Myocyte (in vitro differentiated cells): ENCODE data around the gene NUP54. TPM values are rescaled to one million over a fixed set of nuclear protein-coding genes. Genes with fewer than 3 reads are reported as not detected.

ENCODE experiments used
- DNase-seq: peaks from one replicate; pipeline ENCODE4 v3.0.0-alpha.2; 2012; ENCODE audit warnings: low read depth
- total RNA-seq: library from RNA; depleted of rRNA; stranded (reverse); fragments of >200 nt; gene quantifications from 2 replicates; pipeline ENCODE4 v1.2.3, GENCODE V29; 2014

The NUP54 gene
- total RNA-seq, 1 donor from 2014 or later, result 19.4 TPM

- peak; percentile 67 for DNase-seq
These were observed 73.7 kb downstream of the NUP54 start, which contains the start of gene ART3 for GRCh38 chr4:76074468-76074867. Gene ART3 (plus strand): TSS chr4:76074709. CDS start chr4:76075890, 1,181 bp downstream.

GRCh38 chr4:76072760-76073159 is 75.4 kb downstream of the NUP54 start:
- DNase-seq, result no peak

DNA sequence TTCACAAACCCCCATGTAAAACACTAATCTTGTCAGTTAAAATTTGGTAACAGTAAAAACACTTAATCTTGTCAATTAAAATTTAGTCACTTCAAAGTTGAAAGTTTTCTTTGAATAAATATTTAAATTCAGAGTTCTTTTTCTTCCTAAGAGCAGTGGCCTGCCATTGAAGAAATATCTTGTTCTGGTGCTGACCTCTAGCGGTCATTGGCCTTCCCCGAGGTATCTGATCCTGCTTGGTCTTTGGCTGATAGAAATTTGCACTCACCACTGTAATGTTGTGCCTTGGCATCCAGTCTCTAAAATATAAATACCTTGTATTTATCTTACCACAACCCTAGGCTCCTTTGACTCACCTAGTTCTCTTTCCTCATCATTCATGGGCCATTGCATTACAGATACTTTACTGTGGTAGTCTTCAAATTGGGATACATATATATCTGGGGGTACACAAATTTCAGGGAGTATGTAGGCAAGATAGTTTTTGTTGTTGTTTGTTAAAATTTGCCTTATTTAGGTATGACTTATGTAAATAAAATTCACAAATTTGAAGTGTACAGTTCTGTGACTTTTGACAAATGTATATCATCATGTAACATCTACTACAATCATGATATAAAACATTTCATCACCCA is 80.4 kb downstream of the NUP54 start:
- DNase-seq, result peak; percentile 83

DNA sequence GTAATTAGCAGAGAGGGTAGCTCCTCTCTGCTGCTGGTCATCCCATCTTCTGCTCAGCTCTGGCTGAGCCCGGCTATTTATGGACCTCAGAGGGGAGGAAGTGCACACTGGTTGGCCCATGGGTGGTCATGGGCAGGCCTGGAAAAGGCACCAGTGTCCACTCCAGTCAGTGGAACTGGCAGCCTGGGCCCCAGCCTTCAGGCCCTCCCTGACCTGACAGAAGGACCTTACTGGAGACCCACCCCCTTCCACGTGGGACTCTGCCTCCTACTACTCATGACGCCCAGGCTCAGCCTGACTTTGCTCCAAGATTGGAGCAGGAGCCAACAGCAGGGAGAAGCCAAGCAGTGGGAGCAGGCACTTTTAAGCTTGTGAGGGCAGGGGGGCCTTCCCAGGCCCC is 81.7 kb downstream of the NUP54 start:
- DNase-seq, result no peak

Other genes with a start within 250 kb of the NUP54 start
- gene PPEF2, start 245.9 kb downstream of the NUP54 start, total RNA-seq, result not detected in 2 replicates
- gene NAAA, start 207.4 kb downstream of the NUP54 start, total RNA-seq, result 41.4 and 49.4 TPM in 2 replicates
- 45.6 and 48.5 TPM in 2 replicates for gene SDAD1, start 157.5 kb downstream of the NUP54 start, total RNA-seq
- gene CXCL9, start 140.9 kb downstream of the NUP54 start, total RNA-seq, result not detected in 2 replicates
- gene CXCL10, start 124.9 kb downstream of the NUP54 start, total RNA-seq, result not detected in 2 replicates
- gene CXCL11, start 112.3 kb downstream of the NUP54 start, total RNA-seq, result not detected in 2 replicates
- gene ART3, start 73.7 kb downstream of the NUP54 start, total RNA-seq, result not detected in 2 replicates
- 208 and 216 TPM in 2 replicates for gene SCARB2, start 65.4 kb upstream of the NUP54 start, total RNA-seq
- 0.13 and 0.21 TPM in 2 replicates for gene FAM47E, start 103.3 kb upstream of the NUP54 start, total RNA-seq
- 12.5 and 15.8 TPM in 2 replicates for gene STBD1, start 158.3 kb upstream of the NUP54 start, total RNA-seq